Measurements from ENCODE around the gene MAMSTR.
"Not testable (repeated sequence)": the region's sequence is repeated elsewhere in the genome, so short reads cannot be mapped to it uniquely, and the experiment has no call there.

Gene MAMSTR

GRCh38 chr19:48683349-48683748 is 36.2 kb downstream of the MAMSTR start:
- DNase-seq: peak; percentile 52

GRCh38 chr19:48681127-48681470 is 38.4 kb downstream of the MAMSTR start:
- DNase-seq: peak; percentile 36

- DNase-seq: no peak
These were observed 38.9 kb downstream of the MAMSTR start for GRCh38 chr19:48680436-48681126.

- not testable (repeated sequence) for DNase-seq
These were observed 39.5 kb downstream of the MAMSTR start for GRCh38 chr19:48680006-48680405.

GRCh38 chr19:48678201-48678600 is 41.3 kb downstream of the MAMSTR start:
- no peak for DNase-seq

- DNase-seq: no peak
These were observed 42.6 kb downstream of the MAMSTR start for GRCh38 chr19:48676887-48677286.

GRCh38 chr19:48676487-48676886 is 43.0 kb downstream of the MAMSTR start:
- DNase-seq: no peak

- DNase-seq: peak; percentile 78
These were observed 44.4 kb downstream of the MAMSTR start for GRCh38 chr19:48674921-48675824.

- DNase-seq: no peak
These were observed 45.2 kb downstream of the MAMSTR start for GRCh38 chr19:48674216-48674809.

GRCh38 chr19:48673436-48674100 is 46.0 kb downstream of the MAMSTR start:
- no peak for DNase-seq

GRCh38 chr19:48672994-48673393 is 46.5 kb downstream of the MAMSTR start, which contains the start of gene NTN5:
NTN5 (minus strand) TSS chr19:48673017; CDS start chr19:48670986, 2,031 bp downstream.
- DNase-seq: no peak

GRCh38 chr19:48671446-48671995 is 48.0 kb downstream of the MAMSTR start:
- no peak for DNase-seq

GRCh38 chr19:48670699-48671445 is 48.7 kb downstream of the MAMSTR start:
- DNase-seq: no peak

- no peak for DNase-seq
These were observed 49.4 kb downstream of the MAMSTR start for GRCh38 chr19:48669903-48670668.

- no peak for DNase-seq
These were observed 50.8 kb downstream of the MAMSTR start for GRCh38 chr19:48668761-48669160.

- no peak for DNase-seq
These were observed 51.2 kb downstream of the MAMSTR start for GRCh38 chr19:48668332-48668731.

GRCh38 chr19:48665786-48666185 is 53.7 kb downstream of the MAMSTR start:
- no peak for DNase-seq

GRCh38 chr19:48664476-48664875 is 55.0 kb downstream of the MAMSTR start:
- DNase-seq: no peak

- DNase-seq: no peak
These were observed 55.9 kb downstream of the MAMSTR start for GRCh38 chr19:48663667-48664066.

Measured in fibroblast of skin of right biceps (primary cell).